HG02938 (cell line): Measurements from ENCODE around the gene SPATA7.
"Not testable (repeated sequence)": the region's sequence is repeated elsewhere in the genome, so short reads cannot be mapped to it uniquely, and the experiment has no call there.

ENCODE experiments used
- ATAC-seq: cut with Tn5 transposase; IDR thresholded peaks from one replicate; pipeline ENCODE4 v1.9.1; 2021; ENCODE audit warnings: mild to moderate bottlenecking, moderate library complexity; ENCODE audit not compliant: unreplicated experiment

The SPATA7 gene, protein sequence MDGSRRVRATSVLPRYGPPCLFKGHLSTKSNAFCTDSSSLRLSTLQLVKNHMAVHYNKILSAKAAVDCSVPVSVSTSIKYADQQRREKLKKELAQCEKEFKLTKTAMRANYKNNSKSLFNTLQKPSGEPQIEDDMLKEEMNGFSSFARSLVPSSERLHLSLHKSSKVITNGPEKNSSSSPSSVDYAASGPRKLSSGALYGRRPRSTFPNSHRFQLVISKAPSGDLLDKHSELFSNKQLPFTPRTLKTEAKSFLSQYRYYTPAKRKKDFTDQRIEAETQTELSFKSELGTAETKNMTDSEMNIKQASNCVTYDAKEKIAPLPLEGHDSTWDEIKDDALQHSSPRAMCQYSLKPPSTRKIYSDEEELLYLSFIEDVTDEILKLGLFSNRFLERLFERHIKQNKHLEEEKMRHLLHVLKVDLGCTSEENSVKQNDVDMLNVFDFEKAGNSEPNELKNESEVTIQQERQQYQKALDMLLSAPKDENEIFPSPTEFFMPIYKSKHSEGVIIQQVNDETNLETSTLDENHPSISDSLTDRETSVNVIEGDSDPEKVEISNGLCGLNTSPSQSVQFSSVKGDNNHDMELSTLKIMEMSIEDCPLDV

DNA sequence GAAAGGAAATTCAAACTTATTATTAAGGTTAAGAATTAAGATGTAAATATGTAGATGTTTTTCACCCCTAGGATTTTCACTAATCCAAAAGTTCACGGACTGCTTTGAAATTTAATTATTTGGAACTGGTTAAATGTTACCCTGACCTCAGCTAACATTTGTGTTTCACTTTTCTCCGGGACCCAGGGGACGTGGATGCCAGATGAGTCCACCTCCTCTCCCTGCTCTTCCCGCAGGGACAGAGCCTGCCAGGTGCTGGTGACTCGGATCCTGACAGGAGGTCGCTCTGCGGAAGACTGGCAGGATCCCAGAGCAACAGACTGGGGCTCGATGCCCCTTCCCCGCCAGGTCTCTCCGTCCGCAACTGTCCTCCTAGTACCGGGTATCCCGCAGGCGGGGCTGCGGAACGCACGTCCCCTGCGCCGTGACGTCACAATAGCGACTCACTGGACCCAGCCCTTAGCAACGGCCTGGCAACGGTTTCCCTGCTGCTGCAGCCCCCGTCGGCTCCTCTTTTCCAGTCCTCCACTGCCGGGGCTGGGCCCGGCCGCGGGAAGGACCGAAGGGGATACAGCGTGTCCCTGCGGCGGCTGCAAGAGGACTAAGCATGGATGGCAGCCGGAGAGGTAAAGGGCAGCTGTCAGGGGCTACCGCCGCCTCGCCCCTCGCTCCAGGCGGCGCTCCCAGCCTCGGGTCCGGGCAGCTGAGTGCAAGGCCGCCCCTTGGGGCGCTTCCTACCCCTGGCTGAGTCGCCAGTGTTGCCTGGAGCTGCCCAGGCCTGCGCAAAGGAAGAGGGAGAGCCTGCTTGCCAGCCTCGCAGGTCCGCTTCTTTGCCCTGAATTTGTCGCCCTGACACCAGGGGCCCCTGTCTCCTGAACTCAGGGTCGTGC lies at the start of gene SPATA7:
TSS of gene SPATA7 (plus strand) at position 446 of the 890 bp plus-strand sequence. CDS start at position 608, 162 bp downstream.
- peak; percentile 98 for ATAC-seq

DNA sequence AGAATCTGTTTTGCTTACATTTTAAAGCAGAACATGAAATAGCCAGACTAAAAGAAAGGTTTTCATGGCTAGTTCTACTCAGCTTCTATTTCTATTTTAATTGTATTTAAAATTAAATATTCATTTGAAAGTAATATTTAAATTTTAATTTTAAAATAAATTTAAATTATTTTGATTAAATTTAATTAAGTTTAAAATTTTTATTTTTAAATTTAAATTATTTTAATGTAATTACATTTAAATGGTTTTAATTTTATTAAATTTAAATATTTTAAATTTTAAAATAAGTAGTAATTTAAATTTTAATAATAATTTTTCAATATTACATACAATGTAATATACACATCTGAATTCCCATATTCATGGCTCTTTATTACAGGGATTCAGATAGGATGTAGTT lies 45.1 kb upstream of the SPATA7 start:
- no peak for ATAC-seq

DNA sequence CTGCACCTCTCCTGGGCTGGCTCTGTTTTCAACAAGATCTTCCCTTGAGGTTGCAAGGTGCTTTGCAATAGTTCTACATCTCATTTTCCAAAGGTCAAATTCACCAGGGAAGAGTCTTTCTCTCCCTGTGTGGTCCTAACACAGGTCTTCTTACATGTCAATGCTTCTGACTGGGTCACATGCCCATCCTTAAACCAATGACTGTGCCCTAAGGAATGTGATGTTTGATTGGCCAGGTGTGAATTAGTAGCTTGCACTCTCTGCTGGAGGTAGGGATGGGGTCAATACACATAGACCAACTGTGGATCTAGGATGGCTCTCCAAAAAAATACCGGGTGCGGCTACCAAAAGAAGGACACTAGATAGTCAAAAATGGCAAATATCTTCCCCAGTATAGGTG lies 42.5 kb upstream of the SPATA7 start:
- no peak for ATAC-seq

DNA sequence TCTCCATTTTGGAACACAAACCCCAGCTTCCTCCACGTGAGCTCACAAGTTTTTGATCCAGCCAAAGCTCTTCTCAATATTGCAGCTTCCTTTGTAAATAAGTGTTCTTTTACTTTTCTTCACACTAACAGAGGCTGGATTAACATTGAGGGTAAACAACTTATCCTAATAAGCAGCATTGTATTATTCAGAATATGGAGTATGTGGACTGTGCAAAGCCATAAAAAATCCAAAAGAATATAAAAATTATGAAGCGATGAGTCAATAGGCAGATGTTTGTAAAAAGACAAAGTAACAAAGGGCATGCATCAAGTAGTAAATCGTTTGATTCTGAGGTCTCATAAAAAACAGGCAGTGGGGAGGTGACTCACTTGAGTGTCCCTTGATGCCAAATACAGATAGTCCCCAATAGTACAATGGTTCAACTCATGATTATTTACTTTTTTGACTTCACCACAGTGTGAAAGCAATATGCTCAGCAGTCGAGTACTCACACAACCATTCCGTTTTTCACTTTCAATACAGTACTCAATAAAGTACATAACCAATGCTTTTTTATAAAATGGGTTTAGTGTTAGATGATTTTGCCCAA lies 39.3 kb upstream of the SPATA7 start:
- no peak for ATAC-seq

DNA sequence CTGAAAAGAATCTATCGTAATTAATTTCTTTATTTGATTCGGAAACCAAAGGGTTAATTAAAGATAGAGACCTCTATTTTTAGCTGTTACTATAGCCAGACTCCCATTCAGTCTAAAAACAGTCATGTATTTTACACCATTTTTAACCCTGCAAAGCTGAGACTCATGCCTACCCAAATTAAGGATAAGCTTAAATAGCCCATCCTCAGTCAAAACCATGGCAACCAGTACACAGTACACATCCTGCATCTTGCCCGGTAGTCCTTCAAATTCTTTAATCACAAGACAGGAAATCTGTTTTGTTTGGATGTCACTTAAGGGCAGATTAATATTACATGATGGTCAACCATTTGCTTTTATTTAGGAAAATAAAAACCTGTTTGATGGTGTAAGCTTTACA lies 36.9 kb upstream of the SPATA7 start:
- no peak for ATAC-seq

DNA sequence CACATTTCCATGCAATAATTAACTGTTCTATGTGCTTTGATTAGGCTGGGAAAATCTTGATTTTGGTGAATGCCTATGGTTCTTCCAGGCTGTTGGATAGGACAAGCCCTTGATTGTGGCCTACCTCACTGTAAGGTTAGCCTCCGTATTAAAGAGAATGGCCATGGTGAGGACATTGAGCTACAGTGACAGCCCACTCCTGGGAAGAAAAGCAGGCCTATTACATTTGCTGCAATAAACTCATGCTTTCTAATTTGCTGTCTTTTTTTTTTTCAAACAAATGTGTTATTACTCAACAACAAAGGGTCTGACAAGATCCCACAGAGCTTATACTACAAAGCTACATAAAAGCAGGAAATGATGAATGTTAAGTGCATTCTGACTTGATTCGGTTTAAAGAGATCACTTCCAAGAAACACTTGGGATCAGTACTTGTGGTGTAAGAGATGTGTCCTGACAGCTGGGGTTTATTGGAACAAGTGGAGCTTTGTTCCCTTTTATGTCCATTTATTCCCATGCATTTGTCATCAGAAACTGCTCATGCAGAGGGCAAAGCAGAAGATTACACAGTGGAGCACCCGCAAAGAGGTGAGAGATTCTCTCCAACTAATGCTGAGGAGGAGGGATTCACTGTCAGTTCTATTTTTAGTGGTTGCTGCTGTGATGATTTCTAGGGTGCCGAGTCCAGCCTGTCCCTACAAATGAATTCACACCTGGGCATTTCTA lies 33.3 kb upstream of the SPATA7 start:
- ATAC-seq, result no peak

DNA sequence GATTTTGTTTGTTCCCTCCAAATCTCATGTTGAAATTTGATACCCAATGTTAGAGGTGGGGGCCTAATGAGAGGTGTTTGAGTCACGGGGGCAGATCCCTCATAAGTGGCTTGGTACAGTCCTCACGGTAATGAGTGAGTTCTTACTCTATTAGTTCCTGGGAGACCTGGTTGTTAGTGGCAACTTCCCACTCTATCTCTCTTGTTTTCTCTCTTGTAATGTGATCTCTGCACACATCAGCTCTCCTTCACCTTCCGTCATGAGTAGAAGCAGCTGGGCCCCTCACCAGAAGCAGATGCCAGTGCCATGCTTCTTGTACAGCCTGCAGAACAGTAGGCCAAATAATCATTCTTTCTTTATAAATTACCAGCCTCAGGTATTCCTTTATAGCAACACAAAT lies 32.8 kb upstream of the SPATA7 start:
- ATAC-seq, result no peak

DNA sequence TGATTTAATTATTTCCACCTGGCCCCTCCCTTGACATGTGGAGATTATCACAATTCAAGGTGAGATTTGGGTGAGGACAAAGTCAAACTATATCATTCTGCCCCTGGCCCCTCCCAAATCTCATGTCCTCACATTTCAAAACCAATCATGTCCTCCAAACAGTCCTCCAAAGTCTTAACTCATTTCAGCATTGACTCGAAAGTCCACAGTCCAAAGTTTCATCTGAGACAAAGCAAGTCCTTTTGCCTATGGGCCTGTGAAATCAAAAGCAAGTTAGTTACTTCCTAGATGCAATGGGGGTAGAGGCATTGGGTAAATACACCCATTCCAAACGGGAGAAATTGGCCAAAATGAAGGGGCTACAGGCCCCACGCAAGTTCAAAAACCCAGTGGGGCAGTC lies 31.1 kb upstream of the SPATA7 start:
- ATAC-seq, result no peak

DNA sequence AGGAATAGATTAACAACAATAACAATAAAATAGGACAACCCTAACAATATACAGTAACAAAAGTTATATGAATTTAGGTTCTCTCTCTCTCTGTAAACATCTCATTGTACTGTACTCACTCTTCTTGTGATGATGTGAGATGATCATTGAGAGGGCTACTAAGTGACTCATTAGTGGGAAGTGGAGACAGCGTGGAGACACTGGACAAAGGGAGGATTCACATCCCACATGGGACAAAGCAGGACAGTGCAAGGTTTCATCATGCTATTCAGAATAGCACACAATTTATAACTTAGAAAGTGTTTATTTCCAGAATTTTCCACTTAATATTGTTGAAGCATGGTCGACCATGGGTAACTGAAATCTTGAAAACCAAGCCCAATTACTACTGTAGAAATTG lies 26.0 kb upstream of the SPATA7 start:
- no peak for ATAC-seq

DNA sequence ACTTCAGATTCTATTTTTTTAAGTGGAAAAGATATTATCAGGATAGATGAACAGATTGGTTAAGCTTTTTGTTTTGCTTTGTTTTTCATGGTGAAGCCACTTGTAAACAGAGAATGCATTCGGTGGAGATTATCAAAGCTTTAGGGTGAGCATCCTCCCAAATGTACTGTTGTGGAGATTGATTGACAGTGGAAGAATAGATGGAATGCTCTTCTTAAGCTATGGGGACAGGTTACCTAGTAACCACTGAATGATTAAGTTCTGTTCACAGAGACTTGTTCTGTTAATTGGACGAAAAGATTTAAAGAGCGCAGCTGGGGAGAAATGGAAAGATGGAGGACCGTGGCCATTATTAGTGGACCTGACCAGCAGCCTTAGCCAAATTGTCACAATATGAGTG lies 21.8 kb upstream of the SPATA7 start:
- ATAC-seq, result no peak

DNA sequence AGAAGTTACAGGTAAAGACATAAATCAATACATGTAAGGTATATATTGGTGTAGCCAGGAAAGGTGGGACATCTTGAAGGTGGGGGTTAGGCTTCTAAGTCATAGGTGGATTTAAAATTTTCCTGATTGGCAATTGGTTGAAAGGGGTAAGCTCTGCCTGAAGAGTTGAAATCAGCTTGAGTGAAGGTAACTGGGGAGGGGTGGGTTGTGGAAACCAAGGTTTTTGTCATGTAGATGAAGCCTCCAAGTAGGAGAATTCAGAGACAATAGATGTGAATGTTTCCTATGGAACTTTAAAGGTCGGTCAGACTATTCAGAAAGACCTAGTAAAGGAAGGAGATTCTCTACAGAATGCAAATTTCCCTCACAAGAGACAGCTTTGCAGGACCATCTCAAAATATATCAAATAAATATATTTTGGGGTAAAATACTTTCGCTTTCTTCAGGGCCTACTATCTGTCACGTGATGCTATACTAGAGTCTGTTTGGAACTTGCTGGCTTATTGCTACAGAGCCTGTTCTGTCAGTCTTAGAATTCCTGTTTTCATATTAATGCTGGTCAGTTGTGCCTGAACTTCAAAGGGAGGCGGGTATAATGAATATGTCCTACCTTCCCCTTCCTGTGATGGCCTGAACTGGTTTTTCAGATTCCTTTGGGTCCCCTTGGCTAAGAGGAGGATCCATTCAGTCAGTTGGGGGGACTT lies 20.6 kb upstream of the SPATA7 start:
- no peak for ATAC-seq

DNA sequence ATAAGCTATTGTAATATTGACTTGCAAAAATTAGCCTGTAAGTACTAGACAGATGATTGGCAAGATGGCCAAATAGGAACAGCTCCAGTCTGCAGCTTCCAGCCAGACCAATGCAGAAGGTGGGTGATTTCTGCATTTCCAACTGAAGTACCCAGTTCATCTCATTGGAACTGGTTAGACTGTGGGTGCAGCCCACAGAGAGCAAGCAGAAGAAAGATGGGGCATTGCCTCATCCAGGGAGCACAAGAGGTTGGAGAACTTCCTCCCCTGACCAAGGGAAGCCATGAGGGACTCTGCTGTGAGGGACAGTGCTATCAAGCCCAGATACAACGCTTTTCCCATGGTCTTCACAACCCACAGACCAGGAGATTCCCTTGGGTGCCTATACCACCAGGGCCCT lies 16.0 kb upstream of the SPATA7 start:
- no peak for ATAC-seq

DNA sequence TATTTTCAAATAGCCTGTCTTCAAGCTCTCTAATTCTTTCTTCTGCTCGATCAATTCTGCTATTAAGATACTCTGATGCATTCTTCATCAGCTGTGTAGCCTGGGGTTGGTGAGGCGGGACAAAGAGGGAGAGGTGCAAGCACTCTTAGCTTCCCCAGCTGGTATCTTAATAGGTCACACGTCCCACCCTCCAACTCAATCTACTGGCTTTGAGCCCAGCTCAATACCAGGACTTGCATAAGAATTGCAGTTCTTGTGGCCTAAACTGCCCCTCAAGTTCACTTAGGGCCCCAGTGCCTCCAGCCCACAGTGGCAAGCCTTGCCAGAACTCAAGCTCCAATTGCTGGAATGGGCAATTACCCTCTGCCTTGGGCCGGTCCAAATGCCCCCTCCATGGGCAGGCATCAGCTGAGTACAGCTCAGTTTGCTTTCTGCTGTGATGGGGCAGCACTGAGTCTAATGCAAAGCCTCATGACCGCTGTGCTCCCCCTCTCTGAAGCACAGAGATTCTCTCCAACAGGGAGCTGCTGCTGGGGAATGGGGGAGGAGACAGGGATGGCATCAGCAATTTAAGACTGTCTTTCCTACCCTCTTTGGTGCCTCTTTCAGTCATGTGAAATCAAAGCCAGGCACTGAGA lies 5.6 kb upstream of the SPATA7 start:
- no peak for ATAC-seq

DNA sequence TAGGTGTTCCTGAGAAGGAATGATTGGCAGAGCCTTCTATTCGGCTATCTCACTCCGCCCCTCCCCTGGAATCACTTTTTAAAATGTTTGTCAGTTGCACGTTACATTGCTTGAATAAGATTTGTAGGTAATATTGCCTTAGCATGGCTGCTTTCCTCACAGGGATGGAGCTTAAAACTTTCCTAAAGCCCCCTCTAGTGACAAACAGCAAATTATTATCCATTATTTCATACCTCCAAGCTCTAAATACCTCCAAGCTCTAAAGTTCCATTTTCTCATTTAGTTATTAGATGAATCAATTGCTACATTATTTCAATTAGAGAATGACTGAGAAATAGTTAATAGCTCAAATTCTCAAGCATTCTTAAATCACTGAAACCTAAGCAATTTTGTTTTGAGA lies 5.1 kb upstream of the SPATA7 start:
- no peak for ATAC-seq

DNA sequence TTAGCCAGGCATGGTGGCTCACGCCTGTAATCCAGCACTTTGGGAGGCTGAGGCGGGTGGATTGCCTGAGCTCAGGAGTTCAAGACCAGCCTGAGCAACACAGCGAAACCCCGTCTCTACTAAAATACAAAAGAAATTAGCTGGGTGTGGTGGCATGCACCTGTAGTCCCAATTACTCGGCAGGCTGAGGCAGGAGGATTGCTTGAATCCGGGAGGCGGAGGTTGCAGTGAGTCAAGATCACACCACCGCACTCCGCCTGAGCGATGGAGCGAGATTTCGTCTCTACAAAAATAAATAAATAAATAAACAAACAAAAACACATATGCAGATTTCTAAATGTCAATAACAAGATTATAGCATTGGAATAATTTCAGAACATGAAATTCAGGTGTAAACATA lies 3.8 kb upstream of the SPATA7 start:
- not testable (repeated sequence) for ATAC-seq

DNA sequence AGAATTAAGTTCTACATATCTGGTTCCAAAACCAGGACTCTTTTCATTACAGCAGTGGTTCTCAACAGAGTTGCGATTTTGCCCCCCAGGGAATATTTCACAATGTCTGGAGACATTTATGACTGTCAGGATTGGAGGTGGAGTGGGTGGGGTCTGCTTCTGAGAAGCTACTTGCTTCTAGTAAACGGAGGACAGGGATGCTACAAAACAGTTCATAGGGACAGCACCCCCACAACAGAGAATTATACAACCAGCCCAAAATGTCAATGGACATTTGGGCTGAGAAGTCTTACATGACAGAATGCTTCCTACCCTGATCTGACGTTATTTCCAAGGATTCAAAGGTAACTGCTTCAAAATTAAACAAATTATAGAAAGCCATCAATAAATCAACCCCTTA lies 739 bp upstream of the SPATA7 start:
- no peak for ATAC-seq

DNA sequence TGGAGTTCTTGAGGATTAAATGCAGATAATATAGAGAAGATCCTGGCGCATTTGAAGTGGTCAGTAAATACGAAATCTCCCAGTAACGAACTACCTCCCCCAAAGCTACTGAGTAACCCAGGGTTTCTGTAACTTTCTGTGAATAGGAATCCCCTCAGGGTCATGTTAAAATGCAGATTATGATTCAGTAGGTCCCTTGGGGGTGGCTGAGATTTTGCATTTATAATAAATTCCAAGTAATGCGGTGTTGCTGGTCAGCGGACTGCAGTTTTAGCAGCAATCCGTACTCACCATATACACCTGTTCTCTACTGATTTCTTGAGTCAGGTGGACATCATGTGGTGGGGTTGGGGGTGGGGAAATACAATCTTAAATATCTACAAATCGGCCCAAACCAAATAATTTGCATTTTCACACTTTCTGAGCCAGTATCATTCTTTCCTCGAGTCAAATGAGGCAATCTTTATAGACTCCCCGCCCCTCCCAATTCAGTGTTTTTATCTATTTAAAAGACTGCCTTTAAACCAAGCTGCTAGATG lies 868 bp downstream of the SPATA7 start:
- ATAC-seq, result peak; percentile 19

DNA sequence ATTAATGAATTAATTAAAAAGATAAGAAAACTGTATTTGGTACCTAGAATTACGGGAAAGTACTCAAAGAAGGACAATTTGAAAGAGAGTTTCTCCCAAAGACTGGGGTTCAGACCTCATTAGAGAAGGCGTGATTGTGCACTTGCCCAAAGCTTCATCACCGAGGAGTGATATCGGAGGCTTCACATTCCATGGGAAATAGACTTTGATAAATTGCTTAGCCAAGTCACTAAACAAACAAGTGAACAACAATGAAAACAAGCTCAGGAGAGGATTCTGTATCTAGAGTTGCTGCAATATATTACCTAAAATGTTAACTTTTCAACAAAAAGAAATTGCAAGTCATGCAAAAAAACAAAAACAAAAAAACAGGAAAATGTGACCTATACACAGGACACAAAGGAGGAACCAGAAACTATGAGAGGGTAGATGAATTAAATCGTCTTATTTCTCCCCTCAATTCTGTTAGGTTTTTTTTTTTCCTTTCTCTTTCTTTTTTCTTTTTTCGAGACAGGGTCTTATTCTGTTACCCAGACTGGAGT lies 3.4 kb downstream of the SPATA7 start:
- ATAC-seq, result no peak

DNA sequence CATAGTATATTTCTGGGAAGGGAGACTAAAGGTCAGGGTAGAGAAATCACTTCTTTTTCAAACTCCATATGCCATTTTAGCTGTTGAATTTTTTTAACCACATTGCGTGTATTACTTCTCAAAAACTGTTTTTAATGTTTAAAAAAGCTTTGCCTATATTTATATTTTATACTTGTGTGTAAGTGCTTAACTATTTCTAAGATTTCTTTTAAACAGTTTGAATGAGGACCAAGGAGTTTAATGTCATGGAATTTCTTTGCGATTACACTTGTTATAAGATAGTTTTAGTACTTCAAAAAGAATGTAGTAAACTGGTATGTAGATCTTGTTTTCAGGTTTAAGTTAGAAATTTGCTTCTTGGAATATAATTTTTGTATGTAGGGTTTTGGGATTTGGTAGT lies 7.2 kb downstream of the SPATA7 start:
- no peak for ATAC-seq
